Medulla oblongata (tissue), 1 donor: ENCODE results near the gene RPTOR.

ENCODE experiments used
- DNase-seq: peaks from one replicate; pipeline ENCODE4 v3.0.0-alpha.2; 2015; ENCODE audit errors: extremely low spot score

The RPTOR gene

GRCh38 chr17:80929449-80929848 lies 384.8 kb downstream of the RPTOR start:
- no peak for DNase-seq

- no peak for DNase-seq
Measured at GRCh38 chr17:80930335-80931279, 386.0 kb downstream of the RPTOR start.

DNA sequence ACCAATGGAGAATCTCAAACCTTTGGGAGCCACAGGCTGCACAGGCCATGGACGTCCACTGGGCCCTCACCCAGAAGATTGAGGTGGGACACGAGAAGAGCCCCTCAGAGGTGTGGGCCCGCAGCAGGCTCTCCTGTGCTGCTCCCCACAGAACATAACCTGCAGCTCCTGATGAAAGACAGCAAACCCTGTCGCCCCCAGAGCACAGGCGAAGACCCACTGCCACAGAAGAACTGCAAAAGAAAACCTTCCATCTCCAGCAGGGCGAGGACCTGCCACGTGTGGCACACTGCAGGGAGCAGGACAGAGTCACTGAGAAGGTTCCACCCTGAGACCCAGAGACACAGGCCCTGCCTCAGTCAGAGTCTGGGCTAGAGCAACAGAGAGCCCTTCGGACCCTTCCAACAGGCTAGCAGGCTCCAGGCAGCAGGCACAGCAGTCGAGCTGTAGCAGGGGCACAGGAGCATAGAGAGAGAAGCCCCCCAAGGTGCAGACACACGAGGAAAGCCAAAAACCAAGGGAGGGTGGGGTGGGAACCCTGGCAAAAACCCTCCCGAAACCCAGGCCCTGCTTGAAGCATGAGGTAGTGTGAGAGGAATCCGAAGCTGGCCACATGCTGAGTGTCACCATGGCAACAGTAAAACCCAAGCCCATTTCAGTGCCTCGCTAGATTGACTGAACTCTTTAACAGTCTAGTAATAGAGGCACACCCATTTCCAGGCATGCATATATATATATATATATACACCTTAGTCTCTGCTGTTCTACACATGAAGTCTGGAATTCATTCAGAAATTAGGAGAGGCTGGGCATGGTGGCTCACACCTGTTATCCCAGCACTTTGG lies 387.0 kb downstream of the RPTOR start:
- peak; percentile 12 for DNase-seq

DNA sequence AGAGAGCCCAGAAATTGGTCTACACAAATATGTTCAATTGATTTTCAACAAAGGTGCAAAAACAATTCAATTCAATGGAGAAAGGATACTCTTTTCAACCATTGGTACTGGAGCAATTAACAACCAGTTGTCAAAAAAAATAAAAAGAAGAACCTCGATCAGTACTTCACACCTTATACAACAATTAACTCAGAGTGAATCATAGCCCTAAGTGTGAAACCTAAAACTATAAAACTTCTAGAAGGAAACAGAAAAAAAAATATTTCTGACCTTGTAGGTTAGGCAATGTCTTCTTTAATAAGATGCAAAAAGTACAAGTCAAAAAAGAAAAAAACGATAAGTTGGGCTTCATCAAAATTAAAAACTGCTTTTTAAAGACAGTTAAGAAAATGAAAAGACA lies 390.9 kb downstream of the RPTOR start:
- no peak for DNase-seq

GRCh38 chr17:80936218-80936617 lies 391.6 kb downstream of the RPTOR start:
- no peak for DNase-seq

DNA sequence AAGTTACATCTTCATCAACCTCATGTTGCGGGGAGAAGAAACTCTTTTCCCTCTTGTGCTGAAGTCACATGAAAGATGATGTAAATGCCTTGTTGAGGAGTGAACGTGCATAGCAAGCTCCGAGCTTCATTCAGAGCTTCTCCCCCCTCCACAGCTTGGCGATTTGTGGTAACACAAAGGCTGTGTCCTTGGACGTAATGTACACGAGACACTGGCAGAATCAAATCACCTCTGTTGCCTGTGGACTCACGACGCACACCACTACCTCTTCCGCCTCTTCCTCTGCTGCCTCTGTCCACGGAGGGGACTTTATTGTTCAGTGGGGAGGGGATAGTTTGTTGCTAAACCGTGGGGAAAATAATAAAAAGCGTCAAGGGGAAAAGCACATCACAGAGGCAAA lies 392.1 kb downstream of the RPTOR start:
- no peak for DNase-seq

DNA sequence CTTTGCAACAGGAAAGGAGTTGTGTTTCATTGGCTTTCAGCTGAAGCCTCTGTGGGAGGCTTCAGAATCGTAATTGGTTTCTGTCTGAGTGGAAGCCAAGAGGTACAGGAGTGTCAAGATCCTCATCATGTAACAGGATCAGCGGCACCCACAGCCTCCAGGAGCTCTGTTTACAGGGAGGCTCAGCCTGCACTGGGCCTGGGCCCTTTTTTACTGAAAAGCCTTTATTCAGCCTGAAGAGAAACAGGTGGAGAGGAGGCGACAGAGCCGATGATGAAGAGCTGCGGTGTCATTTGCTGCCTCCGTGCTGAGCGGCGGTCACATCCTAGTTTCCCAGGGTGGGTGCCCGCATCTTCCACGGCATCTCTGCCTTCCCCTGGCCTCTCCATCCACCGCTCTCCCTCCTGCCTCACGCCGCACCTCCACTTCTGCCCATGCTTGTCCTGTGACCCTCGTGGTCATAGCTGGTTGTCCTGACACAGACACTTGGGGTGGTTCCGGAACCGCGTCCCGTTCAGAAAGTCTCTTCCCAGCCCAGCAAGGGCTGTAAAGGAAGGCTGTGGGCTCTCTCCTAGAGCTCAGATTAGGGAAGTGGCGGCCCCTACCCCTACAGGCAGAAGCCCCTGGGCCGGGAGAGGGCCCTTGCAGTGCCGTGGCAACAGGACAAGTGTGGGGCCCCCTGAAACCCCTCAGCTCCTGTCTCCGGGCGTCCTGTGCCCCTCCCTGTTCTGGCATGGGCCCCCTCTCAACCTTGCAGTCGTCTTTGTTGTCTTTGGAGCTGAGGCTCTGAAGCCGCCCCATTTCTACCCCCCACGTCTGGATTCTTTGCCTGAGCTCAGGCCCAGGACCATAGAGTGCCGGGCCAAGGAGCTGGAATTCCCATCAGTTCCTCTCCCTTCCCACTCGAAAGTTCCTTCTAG lies 393.1 kb downstream of the RPTOR start:
- DNase-seq = peak; percentile 10

GRCh38 chr17:80938556-80938955 lies 393.9 kb downstream of the RPTOR start:
- peak; percentile 82 for DNase-seq

- no peak for DNase-seq
Measured at GRCh38 chr17:80939151-80940145, 394.8 kb downstream of the RPTOR start.

GRCh38 chr17:80940171-80941123 lies 395.8 kb downstream of the RPTOR start:
- DNase-seq = no peak

DNA sequence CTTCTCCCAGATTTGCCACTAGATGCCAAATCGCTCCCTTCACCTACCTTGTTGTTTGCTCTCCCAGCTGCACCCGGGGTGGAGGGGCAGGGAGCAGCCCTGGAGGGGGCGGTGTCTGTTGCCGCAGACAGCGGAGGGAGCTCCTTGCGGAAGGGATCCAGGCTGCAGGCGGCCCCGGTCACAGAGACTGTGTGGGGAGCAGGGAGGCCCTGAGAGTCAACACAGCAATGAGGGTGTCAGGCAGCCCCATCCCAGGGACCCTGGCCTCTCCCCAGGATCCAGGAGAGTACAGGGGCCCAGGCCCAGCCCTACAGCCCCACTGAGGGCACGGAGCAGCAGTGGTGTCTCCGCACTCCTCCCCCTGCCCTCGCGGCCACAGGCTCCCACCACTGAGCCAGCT lies 396.5 kb downstream of the RPTOR start:
- DNase-seq = no peak

DNA sequence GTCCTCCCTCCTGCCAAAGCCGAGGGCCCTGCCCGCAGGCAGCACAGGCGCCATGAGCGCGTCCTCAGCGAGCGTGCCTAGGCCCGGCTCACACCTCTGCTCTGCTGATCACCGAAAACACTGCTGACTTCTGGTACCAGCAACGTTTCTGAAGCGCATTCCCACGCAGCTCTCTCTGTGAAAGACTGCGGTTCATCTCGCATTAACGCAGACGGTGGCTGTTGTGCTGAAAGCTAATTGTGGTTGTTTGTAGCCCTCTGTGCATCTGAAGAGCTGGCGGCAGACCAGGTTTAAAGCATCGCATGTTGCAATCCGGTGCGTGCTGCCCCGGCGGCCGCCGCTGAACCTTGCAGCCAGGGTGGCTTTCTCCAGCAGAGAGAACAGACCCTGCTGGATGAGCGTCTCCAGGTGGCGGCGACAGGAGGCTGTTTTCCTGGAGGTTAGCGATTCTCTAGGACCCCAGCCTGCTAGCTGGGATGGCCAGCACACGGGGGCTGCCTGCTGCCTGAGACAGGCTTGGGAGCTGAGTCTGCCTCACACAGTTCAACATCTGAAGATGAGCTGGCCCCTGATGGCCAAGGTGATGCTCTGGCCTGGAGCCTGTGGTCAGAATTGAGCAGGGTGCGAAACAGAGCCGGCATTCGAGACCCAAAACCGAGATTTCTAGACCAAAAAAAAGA lies 397.2 kb downstream of the RPTOR start:
- DNase-seq = peak; percentile 13

DNA sequence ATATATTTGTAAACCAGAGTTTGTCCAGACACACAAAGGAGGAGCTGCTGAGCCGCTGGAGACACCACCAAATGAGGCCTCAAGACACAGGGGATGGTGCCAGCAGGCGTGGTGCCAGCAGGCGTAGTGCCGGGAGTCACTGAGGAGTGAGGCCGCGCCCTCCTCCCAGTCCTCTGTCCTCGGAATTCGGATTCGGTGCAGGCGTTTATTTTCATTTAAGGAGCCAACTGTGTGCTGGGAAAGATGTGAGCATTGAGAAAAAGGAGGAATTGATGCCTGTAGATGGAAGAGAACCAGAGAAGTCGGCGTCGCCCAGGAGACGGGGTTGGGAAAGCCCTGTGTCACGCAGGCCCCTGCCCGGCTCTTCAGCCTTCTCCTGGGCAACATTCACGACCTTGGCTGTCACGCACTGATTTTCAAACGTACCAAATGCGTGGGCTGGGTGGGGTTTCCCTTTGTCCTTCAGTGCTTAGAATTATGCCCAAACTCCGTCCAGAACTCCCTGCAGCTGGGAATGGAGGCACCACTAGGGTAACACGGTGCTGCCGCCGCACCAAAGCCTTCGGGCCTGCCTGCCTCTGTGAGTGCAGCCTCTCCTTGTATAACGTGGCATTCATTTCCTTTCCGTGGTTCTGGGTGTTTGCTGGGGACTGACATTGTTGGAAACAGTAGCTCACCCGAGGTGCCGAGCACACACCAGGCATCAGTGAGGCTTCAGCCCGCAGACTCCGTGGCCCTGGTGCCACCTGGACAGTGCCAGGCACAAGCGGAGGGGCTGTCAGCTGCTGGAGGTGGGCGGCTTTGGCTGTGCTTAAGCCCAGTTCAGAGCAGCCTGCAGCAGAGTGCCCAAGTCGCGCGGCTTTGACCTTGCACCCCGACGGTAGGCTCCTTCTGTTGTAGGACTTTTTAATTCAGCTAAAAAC lies 398.0 kb downstream of the RPTOR start:
- peak; percentile 91 for DNase-seq

- DNase-seq = no peak
Measured at GRCh38 chr17:80943346-80944145, 398.9 kb downstream of the RPTOR start.

DNA sequence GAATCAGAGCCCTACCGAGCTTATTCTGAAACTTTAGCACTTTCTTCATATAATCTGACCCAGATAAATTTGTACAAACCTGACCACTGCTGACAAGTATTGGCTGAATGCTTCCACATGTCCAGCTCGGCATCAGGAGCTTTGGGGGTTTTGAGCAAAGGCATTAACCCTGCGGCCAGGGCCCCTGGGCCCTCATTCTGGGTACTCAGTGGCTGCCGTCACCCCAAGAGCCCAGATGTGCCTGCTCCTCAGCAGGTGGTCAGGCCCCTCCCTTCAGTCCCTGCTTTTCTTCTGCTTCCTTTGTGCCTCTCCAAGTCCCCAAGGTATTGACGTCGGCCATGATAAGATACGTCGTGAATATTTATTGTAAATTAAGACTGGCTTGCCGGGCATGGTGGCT lies 399.7 kb downstream of the RPTOR start:
- no peak for DNase-seq

DNA sequence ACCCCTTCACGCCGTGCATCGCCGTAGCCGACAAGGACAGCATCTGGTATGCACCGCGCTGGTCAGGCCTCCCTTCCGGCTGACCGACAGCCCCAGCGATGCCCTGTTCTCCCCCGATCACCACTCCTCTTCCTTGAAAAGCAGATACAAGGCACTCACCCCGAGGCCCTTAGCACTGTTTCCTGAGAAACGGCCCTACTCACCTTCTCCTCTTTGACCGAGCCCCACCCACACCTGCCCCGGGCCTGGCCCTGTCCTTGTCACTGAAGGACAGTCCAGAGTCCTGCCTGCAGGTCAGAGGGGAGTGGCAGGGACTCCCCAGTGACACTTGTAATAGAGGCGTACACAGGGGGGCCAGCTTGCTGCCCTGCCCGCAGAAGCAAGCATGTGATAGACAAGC lies 401.1 kb downstream of the RPTOR start:
- DNase-seq = no peak

DNA sequence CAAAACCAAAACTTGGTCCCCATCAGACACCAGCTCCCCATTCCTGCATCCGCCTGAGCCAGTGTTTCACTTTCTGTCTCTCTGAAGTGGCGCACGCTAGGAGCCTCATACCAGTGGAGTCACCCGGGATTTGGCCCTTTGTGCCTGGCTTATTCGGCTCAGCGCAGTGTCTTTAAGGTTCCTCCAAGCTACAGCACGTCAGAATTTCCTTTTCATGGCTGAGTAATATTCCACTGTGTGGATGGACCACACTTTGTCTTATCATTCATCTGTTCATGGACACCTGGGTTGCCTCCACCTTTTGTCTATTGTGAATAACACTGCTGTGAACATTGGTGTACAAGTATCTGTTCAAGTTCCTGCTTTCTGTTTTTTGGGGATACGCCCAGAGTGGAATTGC lies 401.8 kb downstream of the RPTOR start:
- no peak for DNase-seq
